ENCODE measurements around the gene STT3B.
"Not testable (repeated sequence)": the region's sequence is repeated elsewhere in the genome, so short reads cannot be mapped to it uniquely, and the experiment has no call there.

The STT3B gene

DNA sequence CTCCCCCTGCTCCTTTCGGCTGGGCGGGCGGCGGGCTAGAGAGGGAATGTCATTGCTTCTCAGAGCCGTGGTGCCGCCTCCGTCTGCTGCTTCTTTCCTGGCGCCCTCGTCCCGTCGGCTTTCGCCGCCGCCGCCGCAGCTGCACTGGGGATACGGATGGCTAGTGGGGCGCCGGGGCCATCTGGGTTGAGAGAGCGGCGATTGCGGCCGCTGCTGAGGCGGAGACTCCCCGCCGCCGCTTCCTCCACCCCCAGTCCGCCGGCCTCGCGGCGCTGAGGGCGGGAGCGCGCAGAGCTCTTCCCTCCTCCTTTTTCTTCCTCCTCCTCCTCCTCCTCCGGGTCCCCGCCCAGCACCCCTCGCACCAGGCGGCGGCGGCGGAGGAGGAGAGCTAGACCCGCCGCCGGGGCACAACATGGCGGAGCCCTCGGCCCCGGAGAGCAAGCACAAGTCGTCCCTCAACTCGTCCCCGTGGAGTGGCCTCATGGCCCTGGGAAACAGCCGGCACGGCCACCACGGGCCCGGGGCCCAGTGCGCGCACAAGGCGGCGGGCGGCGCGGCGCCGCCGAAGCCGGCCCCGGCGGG is at the start of gene STT3B:
TSS of gene STT3B (plus strand) at position 339 of the 582 bp plus-strand sequence. CDS start at position 413, 74 bp downstream.
- peak; percentile 88 for DNase-seq (ENCODE audit: low read depth)

- no peak for DNase-seq (ENCODE audit: low read depth)
These were observed 48.9 kb upstream of the STT3B start for GRCh38 chr3:31483776-31484175.

DNA sequence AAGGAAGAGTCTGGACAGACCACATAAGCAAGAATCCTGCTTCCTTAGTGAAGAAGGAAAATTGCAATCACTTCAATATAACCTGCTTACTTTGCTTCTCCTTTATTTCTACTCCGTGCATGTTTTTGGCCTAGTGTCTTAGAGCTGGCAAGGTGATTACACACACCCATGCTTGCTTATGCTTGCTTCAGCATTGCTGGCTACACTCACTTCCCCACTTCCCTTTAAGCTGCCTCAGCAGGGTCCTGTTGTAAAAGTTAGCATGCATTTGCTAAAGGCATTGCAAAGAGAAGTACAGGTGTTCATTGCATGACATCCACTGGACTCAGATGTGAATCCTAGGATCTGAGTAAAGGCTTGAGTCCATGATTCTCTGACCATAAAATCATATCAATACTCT is 47.5 kb upstream of the STT3B start:
- no peak for DNase-seq (ENCODE audit: low read depth)

- no peak for DNase-seq (ENCODE audit: low read depth)
These were observed 45.7 kb upstream of the STT3B start for GRCh38 chr3:31486865-31487533.

DNA sequence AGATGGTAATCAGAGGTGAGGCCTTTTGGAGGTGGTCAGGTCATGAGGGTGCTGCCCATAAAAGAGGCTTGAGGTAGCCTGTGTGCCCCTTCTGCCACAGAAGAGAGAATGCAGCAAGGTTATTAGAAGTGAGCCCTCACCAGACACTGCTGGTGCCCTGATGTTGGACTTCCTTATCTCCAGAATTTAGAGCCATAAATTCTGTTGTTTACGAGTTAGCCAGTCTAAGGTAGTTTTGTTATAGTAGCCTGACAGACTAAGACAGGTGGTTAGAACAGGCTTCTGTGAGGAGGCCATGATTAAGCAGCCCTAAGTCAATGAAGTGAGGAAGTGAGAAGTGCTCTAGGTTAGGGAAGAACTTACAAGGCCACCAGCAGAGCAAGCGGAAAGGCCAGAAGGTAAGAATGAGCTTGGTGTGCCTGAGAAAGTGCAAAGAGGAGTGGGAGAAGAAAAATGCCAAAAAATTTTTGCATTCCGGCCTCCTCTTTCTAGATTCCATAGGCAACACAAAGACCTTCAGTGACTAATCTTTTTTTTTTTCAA is 44.2 kb upstream of the STT3B start:
- no peak for DNase-seq (ENCODE audit: low read depth)

GRCh38 chr3:31490502-31490901 is 42.2 kb upstream of the STT3B start:
- no peak for DNase-seq (ENCODE audit: low read depth)

GRCh38 chr3:31491660-31492059 is 41.1 kb upstream of the STT3B start:
- DNase-seq (ENCODE audit: low read depth) = no peak

GRCh38 chr3:31493149-31493548 is 39.6 kb upstream of the STT3B start:
- DNase-seq (ENCODE audit: low read depth) = no peak

- peak; percentile 17 for DNase-seq (ENCODE audit: low read depth)
These were observed 36.6 kb upstream of the STT3B start for GRCh38 chr3:31495971-31496665.

GRCh38 chr3:31498791-31499190 is 33.9 kb upstream of the STT3B start:
- DNase-seq (ENCODE audit: low read depth) = no peak

GRCh38 chr3:31499281-31499680 is 33.4 kb upstream of the STT3B start:
- no peak for DNase-seq (ENCODE audit: low read depth)

DNA sequence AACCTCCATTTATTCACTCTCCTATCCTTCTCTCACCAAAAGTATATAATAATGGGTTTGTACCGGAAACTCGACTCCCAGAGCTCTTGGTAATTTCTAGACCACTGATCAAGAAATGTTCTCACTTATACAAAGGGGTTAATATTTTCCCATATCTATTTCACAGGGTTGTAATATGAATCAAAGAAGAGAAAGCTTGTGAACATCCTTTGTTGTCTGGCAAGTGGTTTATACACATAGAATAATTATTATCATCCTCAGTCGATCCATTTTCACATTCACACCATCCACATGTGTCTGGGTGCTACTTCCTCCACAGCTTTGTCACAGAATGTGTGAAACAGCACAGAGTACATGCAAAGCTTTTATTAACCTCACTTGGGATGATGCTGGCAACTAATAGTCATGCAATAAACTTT is 29.9 kb upstream of the STT3B start:
- no peak for DNase-seq (ENCODE audit: low read depth)

GRCh38 chr3:31503456-31503855 is 29.3 kb upstream of the STT3B start:
- no peak for DNase-seq (ENCODE audit: low read depth)

DNA sequence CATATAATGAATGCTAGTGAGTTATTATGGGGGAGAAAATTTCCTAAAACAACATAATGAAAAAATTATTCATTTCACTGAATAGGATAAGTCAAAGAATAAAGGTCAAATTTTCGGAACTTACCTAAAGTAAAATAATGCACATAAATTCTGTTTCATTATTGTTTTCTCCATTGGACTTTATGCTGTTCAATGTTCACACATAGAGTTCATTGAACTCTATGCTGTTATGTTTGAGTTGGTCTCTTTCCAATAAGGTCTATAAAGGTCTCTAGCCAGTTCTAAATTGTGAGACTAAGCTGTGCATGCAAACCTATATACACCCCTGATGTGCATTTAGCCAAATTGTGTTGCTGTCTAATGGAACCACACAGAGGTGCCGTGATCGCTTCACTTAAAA is 28.5 kb upstream of the STT3B start:
- DNase-seq (ENCODE audit: low read depth) = no peak

- DNase-seq (ENCODE audit: low read depth) = no peak
These were observed 27.2 kb upstream of the STT3B start for GRCh38 chr3:31505371-31506048.

DNA sequence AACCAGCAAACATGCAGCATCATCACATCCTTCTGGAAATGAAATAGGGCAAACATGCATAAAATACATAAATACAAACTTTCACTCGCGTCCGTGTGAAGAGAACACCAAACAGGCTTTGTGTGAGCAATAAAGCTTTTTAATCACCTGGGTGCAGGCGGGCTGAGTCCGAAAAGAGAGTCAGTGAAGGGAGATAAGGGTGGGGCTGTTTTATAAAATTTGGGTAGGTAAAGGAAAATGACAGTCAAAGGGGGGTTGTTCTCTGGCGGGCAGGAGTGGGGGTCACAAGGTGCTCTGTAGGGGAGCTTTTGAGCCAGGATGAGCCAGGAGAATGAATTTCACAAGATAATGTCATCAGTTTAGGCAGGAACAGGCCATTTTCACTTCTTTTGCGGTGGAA is 26.2 kb upstream of the STT3B start:
- not testable (repeated sequence) for DNase-seq (ENCODE audit: low read depth)

GRCh38 chr3:31508452-31509146 is 24.1 kb upstream of the STT3B start:
- DNase-seq (ENCODE audit: low read depth) = no peak

GRCh38 chr3:31509147-31509728 is 23.5 kb upstream of the STT3B start:
- DNase-seq (ENCODE audit: low read depth) = no peak

- DNase-seq (ENCODE audit: low read depth) = no peak
These were observed 18.2 kb upstream of the STT3B start for GRCh38 chr3:31514570-31514969.

DNA sequence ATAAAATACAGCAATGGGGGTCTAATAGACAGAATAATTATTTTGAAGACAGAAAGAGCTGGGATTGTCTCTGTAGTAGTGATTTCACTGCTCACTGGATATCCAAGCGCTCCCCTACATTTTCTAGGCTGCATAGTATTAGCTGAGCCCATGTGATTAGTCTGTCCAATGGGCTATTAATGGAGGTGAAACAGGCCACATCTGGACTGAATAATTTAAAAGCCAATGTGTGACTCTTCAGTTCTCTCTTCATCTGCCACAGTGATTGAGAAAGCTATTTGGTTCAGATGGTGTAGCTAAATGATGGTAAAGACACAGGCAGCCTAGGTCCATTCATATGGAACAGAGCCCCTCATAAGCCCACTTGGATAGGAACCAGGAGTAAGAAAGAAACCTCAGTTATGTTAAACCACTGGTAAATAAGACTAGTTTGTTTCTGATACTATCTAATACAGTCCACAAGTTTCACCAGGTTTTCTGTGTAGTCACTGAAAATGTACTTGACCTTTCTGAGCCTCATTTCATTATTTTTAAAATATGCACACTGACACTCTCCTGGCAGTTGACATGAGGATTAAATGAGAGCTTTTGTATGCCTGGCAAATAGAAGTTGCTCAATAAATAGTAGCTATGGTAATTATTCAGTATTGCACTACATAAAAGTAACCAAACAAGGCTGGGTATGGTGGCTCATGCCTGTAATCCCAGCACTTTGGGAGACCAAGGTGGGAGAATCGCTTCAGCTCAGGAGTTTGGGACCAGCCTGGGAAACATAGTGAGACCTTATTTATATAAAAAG is 17.0 kb upstream of the STT3B start:
- DNase-seq (ENCODE audit: low read depth) = no peak

DNA sequence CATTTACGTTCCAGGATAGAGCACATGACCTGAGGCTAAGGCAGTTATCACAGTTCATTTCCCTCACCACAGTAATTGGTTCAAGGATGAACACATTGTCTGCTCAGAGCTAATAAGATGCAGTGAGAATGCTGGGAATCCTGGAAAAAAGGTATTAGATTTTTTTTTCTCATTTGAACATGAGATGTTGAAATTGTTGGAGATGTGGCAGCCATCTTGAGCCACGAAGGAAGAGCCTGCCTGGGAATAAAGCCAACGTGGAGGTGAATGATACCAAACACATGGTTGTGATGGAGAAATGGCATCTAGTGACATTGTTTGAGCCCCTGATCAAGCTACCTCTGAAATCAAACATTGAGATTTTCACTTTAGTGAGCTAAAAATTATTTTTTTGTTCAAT is 16.0 kb upstream of the STT3B start:
- DNase-seq (ENCODE audit: low read depth) = no peak
